OCI-LY7 (cell line): ENCODE data around the gene ARL15. TPM values are rescaled to one million over a fixed set of nuclear protein-coding genes. Genes with fewer than 3 reads are reported as not detected.

Source experiments
- BruUV-seq: library from RNA; stranded (reverse); fragments of 400-500 nt; replicated peaks from 2 replicates; lab custom pipeline; 2021; lab: Mats Ljungman, UMichigan
- CTCF ChIA-PET: fragments of 300-600 bp; sonication (Branson Sonifier 250); formaldehyde crosslinking; loops from one replicate; lab custom pipeline; 2022; ENCODE audit warnings: antibody characterized with exemption; ENCODE audit not compliant: unreplicated experiment; lab: Charles Lee
- POLR2A ChIA-PET: fragments of 300-600 bp; sonication (Branson Sonifier 250); formaldehyde crosslinking; loops from one replicate; lab custom pipeline; 2022; ENCODE audit warnings: antibody characterized with exemption; lab: Charles Lee
- DNase-seq: peaks from one replicate; pipeline ENCODE4 v3.0.0-alpha.2; 2015; ENCODE audit warnings: low spot score
- H2AFZ ChIP-seq: fragments of 200-600 bp; sonication (generic), shearing (Covaris generic); 2 replicates; pipeline ENCODE4 v1.6.1; 2014; ENCODE audit warnings: mild to moderate bottlenecking, antibody characterized with exemption, low read length, moderate library complexity
- H3K27ac ChIP-seq: fragments of 200-600 bp; sonication (generic); 2 replicates; pipeline ENCODE4 v1.5.1; 2014; ENCODE audit warnings: mixed run types, low read depth, mild to moderate bottlenecking, moderate library complexity, low read length, inconsistent platforms; ENCODE audit not compliant: poor library complexity, severe bottlenecking
- H3K36me3 ChIP-seq: fragments of 200-600 bp; sonication (generic); 2 replicates; pipeline ENCODE4 v1.6.1; 2014; ENCODE audit warnings: mild to moderate bottlenecking, antibody characterized with exemption, low read length, moderate library complexity, mixed read lengths; ENCODE audit not compliant: insufficient read depth
- H3K4me1 ChIP-seq: fragments of 200-600 bp; sonication (generic); 2 replicates; pipeline ENCODE4 v1.5.1; 2014; ENCODE audit warnings: mild to moderate bottlenecking, low read length; ENCODE audit not compliant: insufficient read depth, poor library complexity, severe bottlenecking
- H3K4me2 ChIP-seq: fragments of 200-600 bp; sonication (generic); 2 replicates; pipeline ENCODE4 v1.6.1; 2014; ENCODE audit warnings: mild to moderate bottlenecking, low read length
- H3K4me3 ChIP-seq: fragments of 200-600 bp; sonication (generic); 2 replicates; pipeline ENCODE4 v1.5.1; 2014; ENCODE audit warnings: mild to moderate bottlenecking, low read depth, low read length; ENCODE audit not compliant: poor library complexity, severe bottlenecking
- H3K79me2 ChIP-seq: fragments of 200-600 bp; sonication (generic); 2 replicates; pipeline ENCODE4 v1.6.1; 2016; ENCODE audit warnings: low read depth, mild to moderate bottlenecking, low read length, moderate library complexity, mixed read lengths; ENCODE audit not compliant: insufficient read depth
- H3K9me2 ChIP-seq: fragments of 200-600 bp; sonication (generic); 2 replicates; pipeline ENCODE4 v1.6.1; 2016; ENCODE audit warnings: mild to moderate bottlenecking, low read length, mixed read lengths; ENCODE audit not compliant: insufficient read depth
- H3K9me3 ChIP-seq: fragments of 200-600 bp; sonication (generic); 2 replicates; pipeline ENCODE4 v1.6.1; 2014; ENCODE audit warnings: mild to moderate bottlenecking, mixed run types, low read length, mixed read lengths
- H4K20me1 ChIP-seq: fragments of 200-600 bp; sonication (generic); 2 replicates; pipeline ENCODE4 v1.6.1; 2014; ENCODE audit warnings: mild to moderate bottlenecking, antibody characterized with exemption, low read length, moderate library complexity, mixed read lengths; ENCODE audit not compliant: insufficient read depth
- EZH2phosphoT487 ChIP-seq: fragments of 200-600 bp; sonication (generic); IDR thresholded peaks from 2 replicates; pipeline ENCODE4 v1.6.1; 2018; ENCODE audit warnings: low read depth, borderline replicate concordance, mild to moderate bottlenecking, mixed run types, antibody characterized with exemption, low read length, moderate library complexity, mixed read lengths
- intact Hi-C: fragments of 100-400 bp; cut with micrococcal nuclease; formaldehyde crosslinking; loops from one replicate; pipeline ENCODE4 v1.10.0; 2022; ENCODE audit not compliant: unreplicated experiment
- total RNA-seq, 2 experiments: library from RNA; depleted of rRNA in 1 of 2; stranded (reverse); fragments of >200 nt in 1 of 2; shearing (Covaris generic) in 1 of 2; gene quantifications; 2 replicates each; pipeline ENCODE4 v1.2.3, GENCODE V29; 2014 to 2022
- TF ChIP-seq, protein P1 (sequence below): fragments of 200-600 bp; sonication (generic); conservative IDR thresholded peaks from 2 replicates; pipeline ENCODE4 v1.5.1; 2014; ENCODE audit warnings: mild to moderate bottlenecking, antibody characterized with exemption, low read length, moderate library complexity, mixed read lengths

The ARL15 gene
- total RNA-seq, 2 experiments from 2014 or later = 18.8 to 24.4 TPM

DNA sequence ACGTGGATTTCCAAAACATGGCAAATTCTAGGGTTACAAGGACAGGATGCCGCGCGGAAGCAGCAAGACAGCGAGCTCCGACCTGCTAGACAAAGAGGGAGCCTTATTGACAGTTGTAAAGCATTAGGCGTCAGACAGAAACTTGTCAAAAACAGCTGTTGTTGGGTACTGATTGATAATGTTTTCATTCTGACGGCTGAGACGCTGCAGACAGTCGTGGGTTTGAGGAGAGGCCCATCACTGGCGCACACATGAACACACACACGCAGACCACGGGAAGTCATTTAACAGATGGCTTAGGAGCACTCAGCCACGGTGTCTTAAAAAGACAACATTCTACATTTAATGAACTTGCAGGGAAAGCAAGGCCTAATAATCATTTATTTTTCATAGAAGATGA lies 426.0 kb downstream of the ARL15 start:
- Histone ChIP-seq H3K4me2 (no peak overlapping the region), H3K4me3 (no peak overlapping the region), H4K20me1 (no peaks in the 10 kb centered on the region), H3K27ac (no peak overlapping the region), H3K79me2 (no peaks in the 10 kb centered on the region), H3K9me2 (no peaks in the 10 kb centered on the region), H2AFZ (no peak overlapping the region), H3K4me1 (no peaks in the 10 kb centered on the region), H3K9me3 (no peaks in the 10 kb centered on the region), H3K36me3 (no peaks in the 10 kb centered on the region)
- DNase-seq = no peak
- intact Hi-C loops = no loop called here
- ChIA-PET POLR2A (no interaction called here), CTCF (no interaction called here)
- no peak for TF ChIP-seq EZH2phosphoT487
- TF ChIP-seq, protein P1, sequence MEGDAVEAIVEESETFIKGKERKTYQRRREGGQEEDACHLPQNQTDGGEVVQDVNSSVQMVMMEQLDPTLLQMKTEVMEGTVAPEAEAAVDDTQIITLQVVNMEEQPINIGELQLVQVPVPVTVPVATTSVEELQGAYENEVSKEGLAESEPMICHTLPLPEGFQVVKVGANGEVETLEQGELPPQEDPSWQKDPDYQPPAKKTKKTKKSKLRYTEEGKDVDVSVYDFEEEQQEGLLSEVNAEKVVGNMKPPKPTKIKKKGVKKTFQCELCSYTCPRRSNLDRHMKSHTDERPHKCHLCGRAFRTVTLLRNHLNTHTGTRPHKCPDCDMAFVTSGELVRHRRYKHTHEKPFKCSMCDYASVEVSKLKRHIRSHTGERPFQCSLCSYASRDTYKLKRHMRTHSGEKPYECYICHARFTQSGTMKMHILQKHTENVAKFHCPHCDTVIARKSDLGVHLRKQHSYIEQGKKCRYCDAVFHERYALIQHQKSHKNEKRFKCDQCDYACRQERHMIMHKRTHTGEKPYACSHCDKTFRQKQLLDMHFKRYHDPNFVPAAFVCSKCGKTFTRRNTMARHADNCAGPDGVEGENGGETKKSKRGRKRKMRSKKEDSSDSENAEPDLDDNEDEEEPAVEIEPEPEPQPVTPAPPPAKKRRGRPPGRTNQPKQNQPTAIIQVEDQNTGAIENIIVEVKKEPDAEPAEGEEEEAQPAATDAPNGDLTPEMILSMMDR = no peak
- no TSS peak for BruUV-seq

DNA sequence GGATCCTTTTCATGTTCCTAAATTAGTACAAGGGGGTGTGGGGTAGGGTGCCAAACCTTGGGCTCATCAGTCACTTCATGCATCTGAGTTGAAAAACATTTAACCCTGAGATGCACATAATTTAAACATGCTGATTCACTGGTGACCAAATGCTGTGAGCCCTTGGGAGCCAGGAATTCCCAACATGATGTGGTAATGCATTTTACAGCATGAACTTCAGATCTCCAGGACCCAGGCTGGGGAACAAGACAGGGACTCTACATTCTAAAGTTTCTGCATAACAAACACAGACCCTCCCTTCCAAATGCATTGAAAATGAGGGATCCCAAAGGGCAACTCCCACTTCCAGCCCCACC lies 427.7 kb downstream of the ARL15 start:
- H3K9me3 ChIP-seq = no peaks in the 10 kb centered on the region
- no peaks in the 10 kb centered on the region for H3K79me2 ChIP-seq
- no peaks in the 10 kb centered on the region for H3K9me2 ChIP-seq
- no peak for DNase-seq
- H4K20me1 ChIP-seq = no peaks in the 10 kb centered on the region
- ChIA-PET POLR2A (no interaction called here), CTCF (no interaction called here)
- H3K4me3 ChIP-seq = no peak overlapping the region
- no peak overlapping the region for H2AFZ ChIP-seq
- TF ChIP-seq EZH2phosphoT487 = no peak
- TF ChIP-seq, protein P1 = no peak
- H3K36me3 ChIP-seq = no peaks in the 10 kb centered on the region
- no peaks in the 10 kb centered on the region for H3K4me1 ChIP-seq
- intact Hi-C loops = no loop called here
- no peak overlapping the region for H3K4me2 ChIP-seq
- BruUV-seq = no TSS peak
- no peak overlapping the region for H3K27ac ChIP-seq

DNA sequence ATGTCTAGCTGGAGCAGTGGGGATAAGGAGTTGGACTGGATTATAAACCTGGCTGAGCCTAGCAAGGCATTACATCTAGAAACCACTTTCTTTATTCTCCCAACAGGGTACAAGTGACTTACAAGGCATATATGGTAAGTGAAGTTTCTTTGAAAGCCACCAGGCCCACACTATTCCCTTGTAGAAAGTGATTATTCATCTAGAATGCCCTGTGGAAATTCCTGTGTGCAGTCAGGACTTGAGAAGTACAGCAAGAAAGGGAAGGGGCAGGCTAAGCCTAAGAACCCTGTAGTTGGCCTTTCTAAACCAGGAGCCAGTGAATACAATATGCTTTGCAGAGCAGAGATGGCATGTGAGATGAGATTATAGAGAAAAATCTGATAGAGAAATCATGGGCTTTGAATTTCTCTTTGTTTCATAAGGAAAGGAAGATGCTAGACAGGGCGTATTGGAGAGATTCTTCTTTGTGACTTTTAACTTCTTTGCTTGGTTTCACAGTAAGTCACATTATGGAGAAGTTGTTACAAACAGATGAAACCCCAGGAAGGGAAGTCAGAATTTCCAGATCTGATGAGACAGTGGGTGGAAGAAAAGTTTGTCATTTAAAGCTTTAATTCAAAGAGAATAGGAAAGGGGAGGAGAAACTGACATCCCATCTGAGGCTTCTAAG lies 428.2 kb downstream of the ARL15 start:
- Histone ChIP-seq H3K36me3 (no peaks in the 10 kb centered on the region), H3K9me3 (no peaks in the 10 kb centered on the region), H3K27ac (no peak overlapping the region), H3K79me2 (no peaks in the 10 kb centered on the region), H4K20me1 (no peaks in the 10 kb centered on the region), H3K4me3 (no peak overlapping the region), H3K4me1 (no peaks in the 10 kb centered on the region), H3K9me2 (no peaks in the 10 kb centered on the region), H2AFZ (no peak overlapping the region), H3K4me2 (no peak overlapping the region)
- DNase-seq = no peak
- POLR2A ChIA-PET = no interaction called here
- CTCF ChIA-PET = no interaction called here
- no peak for TF ChIP-seq EZH2phosphoT487
- TF ChIP-seq, protein P1 = no peak
- intact Hi-C loops = no loop called here
- BruUV-seq = no TSS peak
